Suprapubic skin (tissue), 3 donors: ENCODE measurements around the gene MZF1.
"Not testable (repeated sequence)": the region's sequence is repeated elsewhere in the genome, so short reads cannot be mapped to it uniquely, and the experiment has no call there.

Experiments used
- CTCF ChIP-seq, 2 donors: fragments of 200-600 bp in 1 of 2; fragments of 450-650 bp in 1 of 2; sonication (generic) in 1 of 2; IDR thresholded peaks; one replicate each; pipeline ENCODE4 v1.5.1; 2016 to 2019; ENCODE audit warnings: antibody characterized with exemption in 2 of 2, mild to moderate bottlenecking in 1 of 2, moderate library complexity in 1 of 2
- EP300 ChIP-seq: sonication (generic); formaldehyde crosslinking; IDR thresholded peaks from one replicate; pipeline ENCODE4 v1.6.1; 2017; ENCODE audit warnings: antibody characterized with exemption
- POLR2A ChIP-seq, 2 donors: fragments of 450-650 bp; IDR thresholded peaks; one replicate each; pipeline ENCODE4 v1.6.1; 2017; ENCODE audit warnings: antibody characterized with exemption in 2 of 2, mild to moderate bottlenecking in 2 of 2, moderate library complexity in 2 of 2

DNA sequence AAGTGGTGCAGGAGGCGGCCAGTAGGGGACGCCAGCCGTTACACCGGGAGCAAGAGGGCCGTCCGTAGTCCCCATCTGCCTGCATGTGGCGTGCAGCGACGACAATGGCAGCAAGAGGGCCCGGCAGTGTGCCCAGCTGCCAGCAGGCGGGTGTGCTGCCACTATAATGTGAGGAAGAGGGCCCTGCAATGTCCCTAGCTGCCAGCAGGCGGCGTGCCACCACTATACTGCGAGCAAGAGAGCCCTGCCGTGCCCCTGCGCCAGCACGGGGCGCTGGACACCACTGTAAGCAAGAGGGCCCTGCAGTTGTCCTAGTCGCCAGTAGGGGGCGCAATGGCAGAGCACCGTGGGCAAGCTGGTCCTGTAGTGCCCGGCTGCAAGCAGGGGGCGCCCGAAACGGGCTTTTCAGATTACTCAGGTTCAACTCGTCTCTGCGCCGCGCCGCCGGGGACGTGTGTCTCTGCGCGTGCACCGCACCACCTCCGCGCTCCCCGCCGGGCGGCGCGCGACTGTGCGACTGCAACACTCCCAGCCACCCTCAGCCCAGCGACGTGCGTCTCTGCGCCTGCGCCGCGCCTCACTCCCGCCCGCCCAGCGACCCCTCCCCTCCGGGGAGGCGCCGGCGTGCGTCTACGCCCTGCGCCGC is 33.2 kb upstream of the MZF1 start:
- TF ChIP-seq POLR2A (IDR thresholded peaks at IDR 0.05); EP300: not testable (repeated sequence)
- TF ChIP-seq CTCF (IDR thresholded peaks at IDR 0.05), result peak in 1 of 2 donors; percentile 19
